22Rv1 (cell line): ENCODE data around the gene HEMK1.

ENCODE experiments used
- H3K27ac ChIP-seq: fragments of 450-650 bp; 2 replicates; pipeline ENCODE4 v1.5.1; 2017
- ZFX ChIP-seq: fragments of 450-650 bp; IDR thresholded peaks from 2 replicates; pipeline ENCODE4 v1.6.1; 2017; ENCODE audit warnings: antibody characterized with exemption, borderline replicate concordance
- TF ChIP-seq, protein P1 (sequence below): fragments of 450-650 bp; IDR thresholded peaks from 2 replicates; pipeline ENCODE4 v1.5.1; 2017; ENCODE audit warnings: mild to moderate bottlenecking

HEMK1 gene

DNA sequence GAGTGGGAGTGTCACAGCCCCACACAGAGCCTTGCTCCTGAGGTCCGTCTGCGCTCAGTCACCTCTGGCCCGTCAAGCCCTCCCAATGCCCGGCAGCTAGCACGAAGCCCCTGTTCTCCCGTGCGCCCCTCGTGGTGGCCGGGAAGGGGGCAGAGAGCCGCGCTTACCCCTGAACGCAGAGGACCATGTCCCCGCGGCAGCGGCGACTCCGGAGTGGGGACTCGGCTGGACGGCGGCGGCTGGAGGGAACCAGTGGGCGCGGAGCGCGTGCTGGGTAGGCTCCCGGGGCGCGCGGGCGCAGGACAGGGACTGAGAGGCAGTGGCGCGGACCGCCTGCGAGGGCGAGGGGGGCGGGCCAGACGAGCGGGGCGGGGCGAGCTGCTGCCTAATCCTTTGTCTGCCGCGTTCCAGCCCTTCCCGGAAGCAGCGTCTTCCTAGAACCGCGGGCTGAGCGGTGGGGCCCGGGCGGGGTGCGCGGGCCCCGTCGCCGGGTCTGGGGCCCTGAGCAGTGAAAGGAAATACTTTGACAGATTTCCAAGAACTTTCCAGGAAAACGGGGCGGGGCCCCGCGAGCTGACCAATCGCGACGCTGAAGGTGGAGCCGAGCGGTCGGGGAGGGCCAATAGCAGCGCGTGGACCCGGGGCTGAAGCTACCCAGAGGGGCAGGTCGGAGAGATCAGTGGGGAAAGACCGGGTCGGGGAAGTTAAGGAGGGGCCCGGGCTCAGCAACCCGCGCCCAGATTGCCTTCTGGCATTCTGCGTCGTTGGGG is 42.3 kb downstream of the HEMK1 start, which contains the start of gene CISH:
TSS of gene CISH (minus strand) at position 311 of the 770 bp plus-strand sequence. CDS start at position 187, 124 bp downstream.
- TF ChIP-seq, protein P1, sequence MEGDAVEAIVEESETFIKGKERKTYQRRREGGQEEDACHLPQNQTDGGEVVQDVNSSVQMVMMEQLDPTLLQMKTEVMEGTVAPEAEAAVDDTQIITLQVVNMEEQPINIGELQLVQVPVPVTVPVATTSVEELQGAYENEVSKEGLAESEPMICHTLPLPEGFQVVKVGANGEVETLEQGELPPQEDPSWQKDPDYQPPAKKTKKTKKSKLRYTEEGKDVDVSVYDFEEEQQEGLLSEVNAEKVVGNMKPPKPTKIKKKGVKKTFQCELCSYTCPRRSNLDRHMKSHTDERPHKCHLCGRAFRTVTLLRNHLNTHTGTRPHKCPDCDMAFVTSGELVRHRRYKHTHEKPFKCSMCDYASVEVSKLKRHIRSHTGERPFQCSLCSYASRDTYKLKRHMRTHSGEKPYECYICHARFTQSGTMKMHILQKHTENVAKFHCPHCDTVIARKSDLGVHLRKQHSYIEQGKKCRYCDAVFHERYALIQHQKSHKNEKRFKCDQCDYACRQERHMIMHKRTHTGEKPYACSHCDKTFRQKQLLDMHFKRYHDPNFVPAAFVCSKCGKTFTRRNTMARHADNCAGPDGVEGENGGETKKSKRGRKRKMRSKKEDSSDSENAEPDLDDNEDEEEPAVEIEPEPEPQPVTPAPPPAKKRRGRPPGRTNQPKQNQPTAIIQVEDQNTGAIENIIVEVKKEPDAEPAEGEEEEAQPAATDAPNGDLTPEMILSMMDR: peak; percentile 54
- no peak for TF ChIP-seq ZFX
- H3K27ac ChIP-seq: peak within 1 kb of the TSS; percentile 62

DNA sequence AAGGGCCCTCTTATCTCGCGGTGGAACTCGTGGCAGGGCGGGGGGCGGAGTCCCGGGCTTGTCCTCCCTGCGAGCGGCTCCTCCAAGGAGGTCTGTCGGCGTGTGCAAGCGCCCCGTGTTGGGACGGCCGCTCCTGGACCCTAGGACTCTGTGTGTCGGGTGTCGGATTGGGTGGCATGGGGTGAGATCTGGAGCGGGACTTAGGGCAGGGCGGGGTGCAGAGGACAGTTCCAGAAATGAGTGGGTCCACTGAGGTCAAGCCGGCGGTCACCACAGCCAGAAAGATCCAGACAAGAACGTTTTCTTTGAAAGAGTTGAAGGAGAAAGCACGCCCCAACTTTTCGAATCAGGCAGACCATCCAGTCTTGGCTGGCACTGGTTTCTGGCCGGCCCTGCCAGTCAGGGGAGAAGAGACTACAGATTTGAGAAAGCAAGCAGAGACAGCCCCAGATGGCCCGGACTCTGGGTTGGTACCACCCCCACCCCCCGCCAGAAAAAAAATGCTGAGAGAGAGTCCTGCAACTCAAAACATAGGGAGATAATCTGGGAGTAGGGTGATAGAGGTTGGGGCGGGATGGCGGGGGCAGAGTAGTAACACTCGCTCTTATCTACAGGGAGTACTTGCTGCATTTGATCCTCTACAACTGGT is 43.0 kb downstream of the HEMK1 start:
- no peak for TF ChIP-seq ZFX
- TF ChIP-seq, protein P1: no peak
- peak overlapping the region; percentile 62 for H3K27ac ChIP-seq

DNA sequence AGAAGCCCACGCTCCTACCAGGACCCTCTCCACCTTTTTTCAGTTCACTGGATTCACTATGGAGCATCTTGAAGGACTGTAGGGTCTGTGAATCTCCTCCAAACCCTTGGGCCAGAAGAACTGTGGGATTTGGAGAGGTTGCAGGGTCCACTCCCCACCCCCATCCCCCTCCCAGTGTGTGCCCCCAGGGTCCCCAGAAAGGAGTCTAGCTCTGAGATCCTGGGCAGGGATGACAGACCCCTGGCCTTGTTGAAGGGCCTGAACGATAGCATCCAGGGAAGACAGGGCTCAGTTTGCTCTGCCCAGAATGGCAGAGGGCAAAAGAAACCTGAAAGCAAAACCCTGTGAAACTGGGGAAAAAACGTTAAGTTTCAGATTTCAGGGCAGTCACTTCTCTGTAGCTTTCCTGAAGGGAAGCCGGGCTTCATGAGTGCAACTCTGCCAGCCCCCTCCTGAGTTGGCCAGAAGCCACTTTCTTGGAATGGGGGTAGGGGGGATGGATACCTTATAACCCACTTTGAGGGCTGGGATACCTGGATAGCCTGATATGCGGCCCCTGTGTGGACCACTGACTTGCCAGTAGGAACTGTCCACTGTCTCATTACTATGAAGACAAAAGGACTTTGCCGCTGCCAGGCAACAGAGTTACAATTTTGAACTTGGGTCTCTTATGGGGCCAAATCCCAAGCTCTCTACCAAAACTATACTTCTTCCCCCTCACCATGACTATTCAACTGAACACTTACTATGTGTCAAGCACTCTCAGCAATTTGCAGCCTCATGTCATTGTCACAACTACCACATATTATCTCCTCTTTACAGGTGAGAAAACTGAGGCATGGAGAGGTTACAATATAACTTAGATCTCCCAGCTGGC is 43.9 kb downstream of the HEMK1 start:
- TF ChIP-seq, protein P1: no peak
- TF ChIP-seq ZFX: no peak
- H3K27ac ChIP-seq: no peak overlapping the region

DNA sequence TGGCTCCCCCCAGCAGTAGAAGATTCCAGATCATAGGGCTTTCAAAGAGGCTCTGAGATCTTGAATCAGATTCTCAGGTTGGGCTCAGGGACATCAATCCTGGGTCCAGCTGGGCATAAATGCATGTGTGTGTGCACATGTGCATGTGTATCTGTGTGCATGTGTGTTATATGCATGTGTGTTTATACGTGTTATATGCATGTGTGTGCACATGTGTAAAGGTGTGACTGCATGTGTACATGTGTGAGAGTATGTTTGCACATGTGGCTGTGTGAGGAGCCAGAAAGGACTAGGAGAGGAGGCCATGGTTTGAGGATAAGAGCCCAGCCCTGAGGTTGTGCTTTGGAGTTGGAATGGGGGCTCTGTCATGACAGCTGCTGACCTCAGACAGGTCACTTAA is 45.9 kb downstream of the HEMK1 start:
- TF ChIP-seq, protein P1: no peak
- TF ChIP-seq ZFX: no peak
- no peak overlapping the region for H3K27ac ChIP-seq

DNA sequence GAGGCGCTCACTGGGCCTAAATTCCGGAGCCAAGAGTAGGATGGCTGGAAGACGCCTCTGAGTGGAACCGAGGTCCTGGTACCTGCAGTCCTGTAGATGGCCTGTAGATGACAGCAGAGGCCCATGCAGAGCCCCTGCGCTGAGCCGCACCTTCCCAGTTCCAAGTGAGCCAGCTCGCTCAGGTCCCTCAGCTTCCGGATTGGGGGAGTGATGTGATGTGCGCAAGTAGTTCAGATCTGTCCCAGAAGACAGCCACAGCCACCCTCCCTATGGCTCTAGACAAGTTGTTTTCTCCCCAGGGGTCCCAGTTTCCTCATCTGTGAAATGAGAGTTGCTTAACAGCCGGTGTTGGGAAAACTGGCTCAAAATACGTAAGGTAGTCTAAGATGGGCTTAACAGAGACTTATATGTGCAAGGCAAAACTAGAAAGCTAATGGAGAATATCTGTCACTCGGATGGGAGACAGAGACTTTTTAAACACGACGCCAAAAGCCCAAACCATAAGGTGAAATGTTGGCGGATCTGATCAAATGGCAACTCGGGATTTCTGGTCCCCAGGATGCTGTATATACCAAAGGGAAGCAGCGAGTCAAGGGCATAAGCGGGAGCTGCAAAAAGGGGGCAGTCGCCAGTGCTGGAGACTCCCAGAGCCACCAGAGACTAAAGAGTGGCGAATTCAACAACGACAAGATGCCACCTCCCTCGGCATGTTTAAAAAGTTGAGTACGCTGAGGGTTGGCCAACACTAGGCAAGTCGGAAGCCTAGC is 46.9 kb downstream of the HEMK1 start:
- peak overlapping the region; percentile 75 for H3K27ac ChIP-seq
- TF ChIP-seq, protein P1: peak; percentile 100
- no peak for TF ChIP-seq ZFX

DNA sequence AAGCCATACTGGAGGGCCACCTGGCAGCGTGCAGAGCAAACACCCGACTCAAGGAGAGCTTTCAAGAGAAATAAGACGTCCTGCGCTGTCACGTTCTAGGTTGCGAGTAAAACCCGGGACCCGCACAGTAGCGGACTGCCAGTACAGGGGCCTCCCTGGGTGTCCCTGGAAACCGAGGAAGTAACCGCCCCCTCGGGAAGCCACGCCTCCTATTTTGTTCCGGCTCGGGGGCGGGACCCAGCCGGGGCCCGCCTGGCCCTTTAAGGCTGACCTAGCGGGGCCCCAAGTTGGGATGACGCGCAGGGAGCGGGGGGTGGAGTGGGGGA is 47.4 kb downstream of the HEMK1 start:
- peak overlapping the region; percentile 75 for H3K27ac ChIP-seq
- TF ChIP-seq ZFX: no peak
- TF ChIP-seq, protein P1: no peak
